ENCODE data around the gene HOXA13.

Gene HOXA13

DNA sequence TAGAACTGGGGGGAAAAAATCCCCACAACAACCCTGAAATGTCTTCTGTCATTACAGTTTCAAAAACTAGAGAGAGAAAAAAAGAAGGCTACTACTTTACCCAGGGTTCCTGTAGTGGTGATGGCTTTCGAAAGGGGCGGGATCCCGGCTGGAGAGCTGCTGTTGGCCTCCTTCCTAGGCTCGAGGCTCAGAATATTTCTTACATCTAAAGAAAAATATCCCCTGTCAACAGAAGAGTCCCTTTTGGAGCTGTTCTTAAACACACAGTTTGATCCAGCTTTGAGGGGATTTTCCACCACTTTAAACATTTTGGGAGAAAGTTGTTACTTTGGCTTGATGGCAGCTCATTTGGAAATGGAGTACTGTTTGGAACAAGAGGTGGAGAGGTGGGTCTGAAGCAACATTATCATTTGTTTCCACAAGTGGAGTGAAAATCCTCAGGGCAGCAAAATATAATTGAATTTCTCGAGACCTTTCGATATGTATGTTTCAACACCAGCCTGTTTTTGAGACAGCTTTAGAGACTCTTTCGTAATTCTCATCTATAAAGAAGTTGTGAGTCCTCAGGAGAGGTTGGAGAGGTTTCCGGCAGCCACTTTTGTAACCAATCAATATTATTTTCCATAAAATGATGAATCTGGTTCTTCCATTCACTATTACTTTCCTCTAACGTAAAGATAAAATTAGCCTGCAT is 5.1 kb downstream of the HOXA13 start:
- Histone ChIP-seq H3K4me1 (ENCODE audit: control insufficient read depth in 1 of 2, insufficient read depth in 2 of 2, low read length in 2 of 2) (peaks cover 0 to 28% of the 10 kb centered on the region in 2 donors), H3K27ac (ENCODE audit: low read length) (no peak overlapping the region), H3K27me3 (ENCODE audit: low read depth, low read length) (peaks cover 85% of the 10 kb centered on the region), H3K4me3 (ENCODE audit: low read depth in 1 of 2, low read length in 2 of 2) (no peak overlapping the region), H3K36me3 (ENCODE audit: control insufficient read depth in 1 of 2, insufficient read depth in 2 of 2, low read length in 2 of 2) (no peaks in the 10 kb centered on the region), H3K9me3 (ENCODE audit: control insufficient read depth in 1 of 2, low read length in 2 of 2) (no peaks in the 10 kb centered on the region)

DNA sequence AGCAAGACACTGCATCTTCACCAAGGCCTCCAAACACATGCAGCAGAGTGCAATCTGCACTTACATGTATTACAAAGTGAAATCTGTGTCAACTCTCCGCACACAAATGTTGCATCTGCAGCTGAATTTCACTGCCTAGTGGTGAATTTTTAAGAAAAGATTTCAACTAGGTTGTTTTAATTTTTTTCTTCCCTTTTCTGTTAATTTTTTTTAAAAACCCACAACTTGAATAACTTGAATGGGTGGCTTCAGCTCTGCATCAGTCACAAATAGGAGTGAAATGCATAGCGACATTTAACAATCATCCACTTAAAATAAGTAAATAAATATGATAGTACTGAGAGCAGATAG is 5.9 kb downstream of the HOXA13 start:
- Histone ChIP-seq H3K4me1 (ENCODE audit: control insufficient read depth in 1 of 2, insufficient read depth in 2 of 2, low read length in 2 of 2) (peaks cover 0 to 25% of the 10 kb centered on the region in 2 donors), H3K27me3 (ENCODE audit: low read depth, low read length) (peaks cover 90% of the 10 kb centered on the region), H3K9me3 (ENCODE audit: control insufficient read depth in 1 of 2, low read length in 2 of 2) (no peaks in the 10 kb centered on the region), H3K36me3 (ENCODE audit: control insufficient read depth in 1 of 2, insufficient read depth in 2 of 2, low read length in 2 of 2) (no peaks in the 10 kb centered on the region), H3K27ac (ENCODE audit: low read length) (no peak overlapping the region), H3K4me3 (ENCODE audit: low read depth in 1 of 2, low read length in 2 of 2) (no peak overlapping the region)

DNA sequence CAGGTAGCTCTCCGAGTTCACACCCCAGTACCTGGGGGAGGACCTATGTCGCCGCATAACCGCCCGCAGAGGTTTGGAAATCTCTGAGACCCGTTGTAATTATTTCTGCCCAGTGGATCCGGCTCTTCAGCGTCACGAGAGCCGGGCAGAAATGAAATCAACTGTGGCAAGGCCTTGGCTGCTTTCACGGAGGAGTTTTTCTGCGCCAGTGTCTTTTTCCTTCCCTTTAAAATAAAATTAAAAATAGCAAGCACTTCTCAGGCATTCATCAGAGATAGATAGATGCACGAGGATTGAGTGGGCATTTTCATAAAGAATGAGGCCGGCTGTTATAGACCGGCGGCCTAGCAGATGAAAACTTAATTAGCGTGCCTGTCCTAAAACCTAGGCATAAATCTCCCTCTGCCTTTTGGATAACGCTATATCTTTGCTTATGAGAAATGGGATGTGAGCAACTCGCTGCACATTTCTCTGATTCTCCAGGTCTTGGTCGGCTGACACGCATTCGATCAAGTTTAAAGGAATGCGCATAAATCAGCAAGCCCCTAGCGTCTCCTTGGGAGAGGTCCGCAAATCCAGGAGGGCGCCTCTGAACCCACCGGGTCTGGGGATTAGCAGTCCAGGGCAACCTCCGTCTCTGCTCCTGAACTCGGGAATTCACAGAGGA is 6.4 kb downstream of the HOXA13 start:
- peak overlapping the region in 1 of 2 donors; percentile 43 for H3K4me3 ChIP-seq (ENCODE audit: low read depth in 1 of 2, low read length in 2 of 2)
- H3K36me3 ChIP-seq (ENCODE audit: control insufficient read depth in 1 of 2, insufficient read depth in 2 of 2, low read length in 2 of 2), result no peaks in the 10 kb centered on the region
- H3K4me1 ChIP-seq (ENCODE audit: control insufficient read depth in 1 of 2, insufficient read depth in 2 of 2, low read length in 2 of 2), result peaks cover 0 to 24% of the 10 kb centered on the region in 2 donors
- H3K27ac ChIP-seq (ENCODE audit: low read length), result no peak overlapping the region
- H3K9me3 ChIP-seq (ENCODE audit: control insufficient read depth in 1 of 2, low read length in 2 of 2), result no peaks in the 10 kb centered on the region
- peaks cover 90% of the 10 kb centered on the region for H3K27me3 ChIP-seq (ENCODE audit: low read depth, low read length)

DNA sequence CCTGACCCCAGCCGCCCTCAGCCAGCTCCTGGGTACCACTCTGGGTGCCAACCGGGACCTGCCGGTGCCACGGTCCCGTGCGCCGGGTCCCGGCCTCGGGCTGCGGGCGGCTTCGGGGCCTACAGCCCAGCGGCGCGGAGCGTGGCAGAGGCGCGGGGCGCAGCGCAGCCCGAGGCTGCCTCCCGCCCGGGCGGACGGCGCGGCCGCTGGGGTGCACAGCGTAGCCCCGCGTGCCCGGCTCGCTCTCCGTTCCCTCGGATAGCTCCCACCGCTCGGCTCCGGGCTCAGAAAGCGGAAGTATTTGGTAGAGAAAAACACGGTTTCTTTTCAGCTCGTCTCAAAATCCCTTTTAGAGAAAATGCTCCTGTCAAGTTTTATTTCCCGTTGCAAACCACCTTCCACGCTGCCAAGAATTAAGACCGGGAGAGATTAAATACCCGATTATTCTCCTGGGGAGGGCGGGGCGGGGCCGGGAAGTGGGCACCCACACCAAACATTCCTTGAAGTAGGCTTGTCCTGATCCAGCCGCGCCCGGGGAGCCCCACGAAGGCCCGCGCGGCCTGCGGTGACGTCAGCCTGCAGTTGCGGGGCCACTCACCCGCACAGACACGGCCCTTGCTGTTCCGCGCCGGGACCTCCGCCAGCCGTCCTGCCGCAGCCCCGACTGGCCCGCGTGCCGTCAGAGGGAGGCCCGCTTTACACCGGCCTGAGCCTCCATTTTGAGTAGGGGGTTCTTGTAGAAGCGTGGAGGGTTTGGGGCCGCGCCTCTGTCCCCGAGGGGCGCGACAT is 7.2 kb downstream of the HOXA13 start:
- Histone ChIP-seq H3K27ac (ENCODE audit: low read length) (no peak overlapping the region), H3K4me3 (ENCODE audit: low read depth in 1 of 2, low read length in 2 of 2) (peak overlapping the region; percentile 3 to 43), H3K4me1 (ENCODE audit: control insufficient read depth in 1 of 2, insufficient read depth in 2 of 2, low read length in 2 of 2) (peaks cover 0 to 28% of the 10 kb centered on the region in 2 donors), H3K9me3 (ENCODE audit: control insufficient read depth in 1 of 2, low read length in 2 of 2) (no peaks in the 10 kb centered on the region), H3K36me3 (ENCODE audit: control insufficient read depth in 1 of 2, insufficient read depth in 2 of 2, low read length in 2 of 2) (no peaks in the 10 kb centered on the region), H3K27me3 (ENCODE audit: low read depth, low read length) (peaks cover 90% of the 10 kb centered on the region)

DNA sequence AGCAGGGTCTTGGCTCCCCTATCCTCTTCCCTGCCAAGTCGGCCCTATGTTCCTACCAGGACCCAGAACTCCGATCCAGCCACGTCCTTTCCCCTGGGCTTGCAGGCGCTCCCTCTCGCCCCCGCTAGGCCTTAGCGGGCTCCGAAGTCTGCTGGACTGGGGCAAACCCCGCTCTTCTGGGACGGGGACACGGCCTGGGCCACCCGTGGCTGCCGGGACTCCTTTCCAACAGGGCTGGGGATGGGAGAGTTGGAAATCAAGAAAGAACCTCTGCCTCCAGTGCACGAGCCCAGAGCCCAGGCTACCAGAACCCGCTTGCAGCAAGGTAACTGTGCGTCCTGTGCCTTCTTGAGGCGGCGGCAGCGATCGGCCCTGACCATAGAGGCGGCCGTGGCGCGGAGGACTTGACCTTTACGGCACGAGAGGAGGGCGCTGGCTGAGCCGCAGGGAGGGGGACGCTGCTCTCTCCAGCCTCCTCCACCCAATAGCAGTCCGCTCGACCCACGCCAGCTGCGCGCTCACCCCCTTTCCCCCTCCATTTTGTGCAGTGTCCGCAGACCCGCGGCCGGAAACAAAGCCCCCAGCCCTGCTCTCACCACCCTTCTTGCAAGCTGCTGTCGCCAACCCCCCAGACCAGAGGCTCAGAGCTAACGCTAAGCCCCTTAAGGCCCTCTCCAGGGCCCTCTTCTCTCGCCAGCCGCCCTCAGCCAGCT is 7.9 kb downstream of the HOXA13 start:
- Histone ChIP-seq H3K36me3 (ENCODE audit: control insufficient read depth in 1 of 2, insufficient read depth in 2 of 2, low read length in 2 of 2) (no peaks in the 10 kb centered on the region), H3K4me1 (ENCODE audit: control insufficient read depth in 1 of 2, insufficient read depth in 2 of 2, low read length in 2 of 2) (peaks cover 0 to 30% of the 10 kb centered on the region in 2 donors), H3K9me3 (ENCODE audit: control insufficient read depth in 1 of 2, low read length in 2 of 2) (peaks cover 0 to 3% of the 10 kb centered on the region in 2 donors), H3K4me3 (ENCODE audit: low read depth in 1 of 2, low read length in 2 of 2) (peak overlapping the region in 1 of 2 donors; percentile 43), H3K27me3 (ENCODE audit: low read depth, low read length) (peaks cover 90% of the 10 kb centered on the region), H3K27ac (ENCODE audit: low read length) (no peak overlapping the region)

DNA sequence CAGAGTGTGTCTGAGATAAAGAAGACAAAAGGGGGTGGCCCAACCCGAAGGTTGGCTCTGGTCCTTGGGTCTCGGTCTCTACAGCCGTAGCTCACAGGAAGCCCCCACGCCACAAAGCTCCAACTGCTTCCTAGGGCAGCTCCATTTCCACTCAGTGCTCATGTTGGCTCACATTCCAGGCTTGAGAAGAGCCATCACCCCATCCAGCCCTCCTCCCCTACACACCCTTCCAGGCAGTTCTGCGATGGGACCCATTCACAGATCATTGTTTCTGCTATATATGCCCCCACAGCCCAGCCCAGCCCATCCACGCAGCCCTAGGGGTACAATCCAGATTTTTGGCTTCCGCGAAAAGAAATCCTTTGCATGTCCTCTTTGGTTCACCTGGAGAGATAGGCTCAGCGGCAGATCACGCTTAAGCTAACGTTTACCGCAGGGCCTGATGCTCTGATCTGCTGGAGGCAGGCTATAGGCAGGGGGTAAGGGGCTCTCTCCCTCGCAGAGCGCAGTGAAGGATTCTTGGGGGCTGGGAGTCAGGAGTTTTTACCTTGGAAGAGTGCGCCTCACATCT is 8.6 kb downstream of the HOXA13 start:
- peaks cover 0 to 30% of the 10 kb centered on the region in 2 donors for H3K4me1 ChIP-seq (ENCODE audit: control insufficient read depth in 1 of 2, insufficient read depth in 2 of 2, low read length in 2 of 2)
- peaks cover 0 to 4% of the 10 kb centered on the region in 2 donors for H3K9me3 ChIP-seq (ENCODE audit: control insufficient read depth in 1 of 2, low read length in 2 of 2)
- no peak overlapping the region for H3K27ac ChIP-seq (ENCODE audit: low read length)
- H3K27me3 ChIP-seq (ENCODE audit: low read depth, low read length), result peaks cover 90% of the 10 kb centered on the region
- no peak overlapping the region for H3K4me3 ChIP-seq (ENCODE audit: low read depth in 1 of 2, low read length in 2 of 2)
- H3K36me3 ChIP-seq (ENCODE audit: control insufficient read depth in 1 of 2, insufficient read depth in 2 of 2, low read length in 2 of 2), result no peaks in the 10 kb centered on the region

DNA sequence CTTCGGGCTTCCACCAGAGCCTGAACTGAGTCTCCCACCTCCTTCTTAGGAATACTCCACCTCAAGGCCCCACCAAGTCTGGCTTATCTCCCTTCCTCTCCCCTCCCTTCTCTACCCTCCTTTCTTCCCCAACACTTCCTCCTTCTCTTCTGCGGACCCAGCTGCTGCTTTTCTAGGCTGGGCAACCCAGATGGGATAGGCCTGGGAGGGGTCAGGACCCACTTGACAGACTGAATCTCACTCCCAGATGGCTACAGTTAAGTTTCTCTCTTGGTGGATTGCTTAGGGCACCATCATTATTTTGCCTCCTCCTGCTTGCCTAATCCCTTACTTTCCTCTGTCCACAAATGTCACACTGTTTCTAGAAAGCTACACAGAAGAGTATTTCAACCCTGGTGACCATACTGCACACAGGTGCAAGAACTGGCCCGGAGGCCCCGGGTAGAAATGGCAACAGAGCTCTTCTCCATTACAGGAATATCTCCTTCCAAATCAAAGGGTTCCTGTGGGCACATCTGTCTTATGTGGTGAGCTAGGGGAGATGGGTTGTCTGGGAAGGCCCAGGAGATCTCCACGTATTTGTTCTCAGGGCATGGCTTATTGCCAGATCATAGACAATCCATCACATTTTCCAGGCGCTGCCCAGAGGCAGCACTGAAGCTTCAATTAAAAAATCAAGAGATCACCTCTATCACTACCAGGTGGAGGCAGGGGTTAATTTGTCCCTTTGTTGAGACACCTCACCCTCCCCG is 9.7 kb downstream of the HOXA13 start:
- H3K27me3 ChIP-seq (ENCODE audit: low read depth, low read length), result peaks cover 95% of the 10 kb centered on the region
- H3K36me3 ChIP-seq (ENCODE audit: control insufficient read depth in 1 of 2, insufficient read depth in 2 of 2, low read length in 2 of 2), result no peaks in the 10 kb centered on the region
- no peak overlapping the region for H3K4me3 ChIP-seq (ENCODE audit: low read depth in 1 of 2, low read length in 2 of 2)
- no peak overlapping the region for H3K27ac ChIP-seq (ENCODE audit: low read length)
- peaks cover 0 to 8% of the 10 kb centered on the region in 2 donors for H3K9me3 ChIP-seq (ENCODE audit: control insufficient read depth in 1 of 2, low read length in 2 of 2)
- H3K4me1 ChIP-seq (ENCODE audit: control insufficient read depth in 1 of 2, insufficient read depth in 2 of 2, low read length in 2 of 2), result peaks cover 0 to 33% of the 10 kb centered on the region in 2 donors

DNA sequence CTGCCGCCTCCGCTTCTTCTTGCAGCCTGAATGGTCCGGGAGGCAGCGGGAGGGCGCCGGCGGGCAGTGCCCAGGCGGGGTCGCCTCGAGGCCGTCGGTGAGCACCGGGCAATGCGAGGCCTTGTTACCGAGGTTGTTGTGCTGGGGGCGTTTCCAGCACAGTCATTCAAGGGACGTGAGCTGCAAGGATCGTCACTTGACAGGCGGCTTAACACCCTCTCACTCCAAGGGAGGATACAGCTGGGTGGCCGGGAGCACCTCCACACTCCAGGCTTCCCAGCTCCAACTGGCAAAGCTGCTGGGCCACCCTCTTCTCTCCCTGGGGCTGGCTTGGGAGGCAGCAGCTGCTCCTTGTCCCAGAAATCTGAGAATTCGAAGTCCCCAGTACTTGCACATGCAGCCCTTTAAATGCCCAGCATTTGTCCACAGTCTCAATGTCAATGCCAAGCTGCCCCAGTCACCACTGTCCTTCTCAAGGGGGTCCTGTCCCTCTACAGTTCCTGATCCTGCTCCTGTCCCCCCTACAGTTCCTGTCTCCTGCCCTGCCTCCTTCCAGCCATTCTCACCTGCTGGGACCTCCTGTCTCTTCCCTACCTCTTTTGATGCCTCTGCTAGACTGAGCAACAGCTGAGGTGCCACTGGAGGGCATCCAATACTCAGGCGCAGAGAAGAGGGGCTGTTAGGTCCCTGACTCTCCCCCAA is 10.4 kb downstream of the HOXA13 start:
- Histone ChIP-seq H3K4me3 (ENCODE audit: low read depth in 1 of 2, low read length in 2 of 2) (no peak overlapping the region), H3K4me1 (ENCODE audit: control insufficient read depth in 1 of 2, insufficient read depth in 2 of 2, low read length in 2 of 2) (peaks cover 0 to 41% of the 10 kb centered on the region in 2 donors), H3K27ac (ENCODE audit: low read length) (no peak overlapping the region), H3K9me3 (ENCODE audit: control insufficient read depth in 1 of 2, low read length in 2 of 2) (peaks cover 0 to 8% of the 10 kb centered on the region in 2 donors), H3K27me3 (ENCODE audit: low read depth, low read length) (peaks cover 94% of the 10 kb centered on the region), H3K36me3 (ENCODE audit: control insufficient read depth in 1 of 2, insufficient read depth in 2 of 2, low read length in 2 of 2) (no peaks in the 10 kb centered on the region)

DNA sequence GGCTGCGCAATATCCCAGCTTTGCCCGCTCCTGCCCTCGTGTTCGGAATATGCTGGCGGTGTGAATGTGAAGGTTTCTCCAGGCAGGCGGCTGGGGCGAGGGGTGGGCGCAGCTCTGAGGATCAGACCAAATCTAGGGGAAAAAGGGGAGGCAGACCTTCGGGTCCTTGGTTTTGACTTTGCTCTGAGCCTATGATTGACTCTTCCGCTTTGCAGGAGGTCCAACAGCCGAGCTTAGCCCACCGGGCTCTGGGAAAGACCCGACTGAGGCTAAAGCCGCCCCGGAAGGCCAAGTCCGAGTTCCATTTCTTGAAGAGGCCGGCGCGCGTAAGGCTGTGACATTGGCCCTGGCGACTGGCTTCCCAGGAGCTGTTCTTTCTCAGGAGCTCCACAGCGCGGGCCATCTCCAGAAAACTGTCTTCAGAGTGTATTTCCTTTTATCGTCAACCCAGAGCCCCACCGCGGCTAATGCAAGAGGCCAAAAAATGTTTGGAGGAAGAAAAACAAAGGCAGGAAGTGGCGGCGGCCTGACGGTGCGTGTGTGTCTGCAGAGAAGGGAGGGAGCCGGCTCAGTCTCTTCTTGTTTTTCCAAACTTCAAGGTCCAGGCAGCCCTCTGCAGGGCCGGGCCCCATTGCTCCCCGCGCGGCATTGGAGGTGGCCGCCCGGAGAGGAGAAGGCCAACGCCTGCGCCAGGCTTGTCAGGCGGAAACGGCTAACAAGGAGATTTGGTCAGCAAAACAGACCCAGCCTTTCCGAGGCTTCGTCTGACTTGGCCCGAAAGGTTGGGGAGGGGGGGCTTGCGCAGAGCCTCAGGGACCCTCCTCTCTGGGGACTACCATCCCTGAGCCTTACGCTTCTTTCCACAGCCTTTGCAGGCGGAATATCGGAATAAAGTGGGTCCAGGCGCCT is 11.3 kb downstream of the HOXA13 start:
- H3K27me3 ChIP-seq (ENCODE audit: low read depth, low read length), result peaks cover 92% of the 10 kb centered on the region
- no peak overlapping the region for H3K27ac ChIP-seq (ENCODE audit: low read length)
- peak overlapping the region in 1 of 2 donors; percentile 33 for H3K4me3 ChIP-seq (ENCODE audit: low read depth in 1 of 2, low read length in 2 of 2)
- H3K9me3 ChIP-seq (ENCODE audit: control insufficient read depth in 1 of 2, low read length in 2 of 2), result peaks cover 0 to 8% of the 10 kb centered on the region in 2 donors
- no peaks in the 10 kb centered on the region for H3K36me3 ChIP-seq (ENCODE audit: control insufficient read depth in 1 of 2, insufficient read depth in 2 of 2, low read length in 2 of 2)
- peaks cover 0 to 48% of the 10 kb centered on the region in 2 donors for H3K4me1 ChIP-seq (ENCODE audit: control insufficient read depth in 1 of 2, insufficient read depth in 2 of 2, low read length in 2 of 2)

All from muscle layer of duodenum (tissue), 2 donors.